B cell (primary cell): ENCODE data around the gene ETV1. TPM values are rescaled to one million over a fixed set of nuclear protein-coding genes. Genes with fewer than 3 reads are reported as not detected.

Source experiments
- ATAC-seq: fragments of 200-7000 bp; cut with Tn5 transposase; one replicate; pipeline ENCODE4 v1.10.0; 2021; ENCODE audit warnings: low read depth, mild to moderate bottlenecking, moderate number of reproducible peaks, moderate library complexity
- CTCF ChIA-PET: fragments of 350-600 bp; sonication (Branson Sonifier 250); formaldehyde crosslinking; loops from one replicate; lab custom pipeline; 2021; ENCODE audit warnings: antibody characterized with exemption, inconsistent platforms; lab: Charles Lee
- POLR2A ChIA-PET: fragments of 350-600 bp; sonication (Branson Sonifier 250); formaldehyde crosslinking; loops from one replicate; lab custom pipeline; 2021; ENCODE audit warnings: antibody characterized with exemption; lab: Charles Lee
- DNase-seq: peaks from one replicate; pipeline ENCODE4 v3.0.0; 2013
- H2AFZ ChIP-seq: 2 replicates; pipeline ENCODE4 v1.6.1; 2012; ENCODE audit warnings: mild to moderate bottlenecking, low read depth, low read length; ENCODE audit not compliant: insufficient read depth, poor library complexity, severe bottlenecking
- H3K27ac ChIP-seq, 2 donors: 1 replicate in 1 of 2; 2 replicates in 1 of 2; pipeline ENCODE4 v1.5.1; 2012 to 2013; ENCODE audit warnings: low read length in 2 of 2, mild to moderate bottlenecking in 2 of 2, moderate library complexity in 1 of 2
- H3K27me3 ChIP-seq, 4 experiments: fragments of 200-600 bp in 1 of 4; sonication (generic) in 1 of 4; replicated peaks in 1 of 4; 1 replicate in 2 of 4; 2 replicates in 2 of 4; pipeline versions ENCODE4 v1.6.1 to v1.7.0; 2013 to 2016; ENCODE audit warnings: low read length in 3 of 4, mild to moderate bottlenecking in 2 of 4, mixed read lengths in 1 of 4, moderate library complexity in 1 of 4; ENCODE audit not compliant: insufficient read depth in 4 of 4, control insufficient read depth in 3 of 4; ENCODE audit errors: control extremely low read depth in 1 of 4
- H3K36me3 ChIP-seq, 2 experiments: replicated peaks in 1 of 2; 1 replicate in 1 of 2; 2 replicates in 1 of 2; pipeline versions ENCODE4 v1.6.1 to v1.7.1; 2013; ENCODE audit warnings: low read length in 1 of 2; ENCODE audit not compliant: insufficient read depth in 2 of 2, control insufficient read depth in 1 of 2; ENCODE audit errors: control extremely low read depth in 1 of 2, extremely low read depth in 1 of 2
- H3K4me1 ChIP-seq, 2 donors: fragments of 200-600 bp in 1 of 2; sonication (generic) in 1 of 2; 1 replicate in 1 of 2; 2 replicates in 1 of 2; pipeline versions ENCODE4 v1.5.1 to v1.6.1; 2013 to 2017; ENCODE audit warnings: low read length in 2 of 2; ENCODE audit not compliant: control insufficient read depth in 2 of 2, insufficient read depth in 2 of 2
- H3K4me2 ChIP-seq: replicated peaks from 2 replicates; pipeline ENCODE3; 2012; ENCODE audit warnings: mild to moderate bottlenecking, low read depth, low read length; ENCODE audit not compliant: poor library complexity, severe bottlenecking
- H3K4me3 ChIP-seq, 5 experiments: fragments of 200-600 bp in 1 of 5; sonication (generic) in 1 of 5; 1 replicate in 3 of 5; 2 replicates in 2 of 5; pipeline versions ENCODE4 v1.5.1 to v1.7.0; 2011 to 2016; ENCODE audit warnings: low read length in 4 of 5, mild to moderate bottlenecking in 4 of 5, low read depth in 2 of 5, control low read depth in 1 of 5, moderate library complexity in 1 of 5; ENCODE audit not compliant: insufficient read depth in 1 of 5; ENCODE audit errors: control extremely low read depth in 1 of 5, extremely low read depth in 1 of 5
- H3K79me2 ChIP-seq: fragments of 200-600 bp; sonication (generic); one replicate; pipeline ENCODE4 v1.6.0; 2016; ENCODE audit warnings: low read length; ENCODE audit not compliant: control insufficient read depth, insufficient read depth
- H3K9ac ChIP-seq: fragments of 200-600 bp; sonication (generic); 2 replicates; pipeline ENCODE4 v1.6.1; 2017; ENCODE audit warnings: mild to moderate bottlenecking, low read length, moderate library complexity
- H3K9me3 ChIP-seq, 3 donors: one replicate each; pipeline versions ENCODE4 v1.6.1 to v1.7.1; 2013; ENCODE audit warnings: low read length in 2 of 3; ENCODE audit not compliant: control insufficient read depth in 2 of 3, insufficient read depth in 1 of 3; ENCODE audit errors: control extremely low read depth in 1 of 3
- H4K20me1 ChIP-seq: 2 replicates; pipeline ENCODE4 v1.6.0; 2012; ENCODE audit warnings: mild to moderate bottlenecking, low read length; ENCODE audit not compliant: insufficient read depth, control insufficient read depth, poor library complexity, severe bottlenecking
- H3K27ac Mint-ChIP-seq: one replicate; pipeline ENCODE4 v1.8.0; 2021; ENCODE audit warnings: mixed read lengths
- H3K27me3 Mint-ChIP-seq: one replicate; pipeline ENCODE4 v1.8.0; 2021; ENCODE audit warnings: mixed read lengths
- H3K4me1 Mint-ChIP-seq: one replicate; pipeline ENCODE4 v1.8.0; 2021; ENCODE audit warnings: mixed read lengths
- H3K4me3 Mint-ChIP-seq: one replicate; pipeline ENCODE4 v1.8.0; 2021; ENCODE audit warnings: mixed read lengths
- H3K9me3 Mint-ChIP-seq: one replicate; pipeline ENCODE4 v1.8.0; 2022; ENCODE audit warnings: mixed read lengths; ENCODE audit not compliant: insufficient read depth
- EZH2 ChIP-seq: IDR thresholded peaks from 2 replicates; pipeline ENCODE4 v1.6.1; 2012; ENCODE audit warnings: borderline replicate concordance, low read depth, mild to moderate bottlenecking, moderate library complexity, low read length; ENCODE audit not compliant: insufficient read depth, poor library complexity, severe bottlenecking
- WGBS: methylation state at CpG from one replicate; pipeline ENCODE4 v1.1.5; 2013; ENCODE audit warnings: missing lambda C conversion rate; ENCODE audit not compliant: insufficient coverage; 5-methylcytosine and 5-hydroxymethylcytosine counted together
- intact Hi-C: fragments of 100-400 bp; cut with micrococcal nuclease; formaldehyde crosslinking; loops from one replicate; pipeline ENCODE4 v1.10.0; 2022
- polyA plus RNA-seq: library from polyadenylated mRNA; depleted of rRNA; stranded (reverse); fragments of >200 nt; gene quantifications from 2 replicates; pipeline ENCODE4 v1.2.3, GENCODE V29; 2012
- total RNA-seq, 2 donors: library from RNA; stranded (reverse); fragments of 120-200 nt in 1 of 2; gene quantifications; 1 replicate in 1 of 2; 2 replicates in 1 of 2; pipeline versions ENCODE4 v1.2.3 to v1.2.4, GENCODE V29; 2013 to 2022
- TF ChIP-seq, protein P1 (sequence below): fragments of 200-600 bp; IDR thresholded peaks from one replicate; pipeline ENCODE4 v1.8.0; 2022; ENCODE audit warnings: antibody characterized with exemption, mild to moderate bottlenecking

ETV1 gene
- total and polyA plus RNA-seq, 2 donors (not counting 1 experiment from before 2014, with no cell fraction given) = not detected

DNA sequence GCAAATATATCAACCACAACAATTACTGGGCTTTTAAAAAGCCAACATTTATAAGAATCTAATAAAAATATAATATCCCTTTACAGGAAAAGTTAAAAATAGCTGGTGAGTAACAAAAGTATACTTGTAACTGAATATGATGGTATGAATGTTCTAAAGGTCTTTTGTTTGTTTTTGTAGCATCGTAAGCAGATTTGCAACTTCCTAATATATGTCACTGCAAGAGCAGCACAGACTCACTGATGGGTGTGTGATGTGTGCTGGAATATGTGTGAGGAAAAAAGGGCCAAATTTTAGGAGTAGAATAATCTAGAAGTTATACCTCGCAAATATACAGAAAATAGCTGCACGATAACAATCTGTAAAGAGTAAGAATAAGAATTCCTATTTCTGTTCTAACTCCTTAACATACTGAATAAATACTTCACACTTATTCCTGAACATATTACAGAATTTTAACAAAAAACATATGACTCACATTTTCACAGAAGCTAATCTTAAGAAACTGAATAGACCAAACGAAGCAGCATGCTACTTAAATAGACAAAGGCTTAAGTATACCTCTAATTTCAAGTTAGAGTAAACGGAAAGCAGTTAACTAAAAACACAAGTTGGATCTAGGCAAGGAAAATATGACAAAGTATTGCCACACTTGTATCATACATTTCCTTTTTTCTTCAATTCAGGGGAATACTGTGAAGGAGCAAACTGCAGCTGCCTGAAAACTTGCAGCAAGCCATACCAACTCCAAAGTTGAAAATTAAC, 9.6 kb downstream of the ETV1 start:
- WGBS = no CpG with 5 or more reads among the region's 5 CpGs

DNA sequence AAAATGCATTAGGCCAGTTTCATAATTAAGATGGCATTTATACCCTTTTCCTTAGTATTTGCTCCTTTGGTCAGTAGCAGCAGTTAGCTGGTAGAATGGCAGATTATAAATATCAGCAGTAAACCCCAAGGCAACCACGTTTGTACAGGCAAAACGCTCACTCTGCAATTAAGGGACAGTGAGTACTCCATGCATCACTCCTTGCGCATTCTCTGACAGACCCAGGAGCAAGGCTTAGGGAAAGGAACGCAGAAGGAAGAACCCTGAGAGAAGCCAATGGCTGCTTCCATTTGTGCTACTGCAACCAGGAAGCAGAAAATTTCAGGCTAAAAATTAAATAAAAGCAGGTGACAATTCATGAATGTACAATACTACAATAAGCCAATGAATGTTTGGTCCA, 12.9 kb downstream of the ETV1 start:
- intact Hi-C loops = no loop called here
- H3K27me3 Mint-ChIP-seq = no peaks in the 10 kb centered on the region

More for the DNA sequence above, 9.6 kb downstream of the ETV1 start:
- Histone ChIP-seq H3K36me3 (no peaks in the 10 kb centered on the region), H3K79me2 (no peaks in the 10 kb centered on the region), H3K4me3 (no peak overlapping the region), H3K9ac (no peak overlapping the region), H3K4me1 (no peaks in the 10 kb centered on the region), H3K27ac (no peak overlapping the region), H3K4me2 (no peak overlapping the region), H3K9me3 (no peaks in the 10 kb centered on the region), H2AFZ (no peak overlapping the region), H4K20me1 (no peaks in the 10 kb centered on the region), H3K27me3 (no peaks in the 10 kb centered on the region)
- DNase-seq (no peak), ATAC-seq (no peak)
- Mint-ChIP-seq H3K27me3 (no peaks in the 10 kb centered on the region), H3K4me1 (no peaks in the 10 kb centered on the region), H3K27ac (no peak overlapping the region), H3K9me3 (no peaks in the 10 kb centered on the region), H3K4me3 (no peak overlapping the region)
- TF ChIP-seq, protein P1, sequence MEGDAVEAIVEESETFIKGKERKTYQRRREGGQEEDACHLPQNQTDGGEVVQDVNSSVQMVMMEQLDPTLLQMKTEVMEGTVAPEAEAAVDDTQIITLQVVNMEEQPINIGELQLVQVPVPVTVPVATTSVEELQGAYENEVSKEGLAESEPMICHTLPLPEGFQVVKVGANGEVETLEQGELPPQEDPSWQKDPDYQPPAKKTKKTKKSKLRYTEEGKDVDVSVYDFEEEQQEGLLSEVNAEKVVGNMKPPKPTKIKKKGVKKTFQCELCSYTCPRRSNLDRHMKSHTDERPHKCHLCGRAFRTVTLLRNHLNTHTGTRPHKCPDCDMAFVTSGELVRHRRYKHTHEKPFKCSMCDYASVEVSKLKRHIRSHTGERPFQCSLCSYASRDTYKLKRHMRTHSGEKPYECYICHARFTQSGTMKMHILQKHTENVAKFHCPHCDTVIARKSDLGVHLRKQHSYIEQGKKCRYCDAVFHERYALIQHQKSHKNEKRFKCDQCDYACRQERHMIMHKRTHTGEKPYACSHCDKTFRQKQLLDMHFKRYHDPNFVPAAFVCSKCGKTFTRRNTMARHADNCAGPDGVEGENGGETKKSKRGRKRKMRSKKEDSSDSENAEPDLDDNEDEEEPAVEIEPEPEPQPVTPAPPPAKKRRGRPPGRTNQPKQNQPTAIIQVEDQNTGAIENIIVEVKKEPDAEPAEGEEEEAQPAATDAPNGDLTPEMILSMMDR = no peak
- TF ChIP-seq EZH2 = no peak
- ChIA-PET CTCF (no interaction called here), POLR2A (no interaction called here)
- intact Hi-C loops = no loop called here

More for the DNA sequence above, 12.9 kb downstream of the ETV1 start:
- Histone ChIP-seq H2AFZ (no peak overlapping the region), H3K4me1 (no peaks in the 10 kb centered on the region), H4K20me1 (no peaks in the 10 kb centered on the region), H3K27ac (no peak overlapping the region), H3K9ac (no peak overlapping the region), H3K4me2 (no peak overlapping the region), H3K79me2 (no peaks in the 10 kb centered on the region), H3K36me3 (no peaks in the 10 kb centered on the region), H3K9me3 (no peaks in the 10 kb centered on the region), H3K27me3 (no peaks in the 10 kb centered on the region), H3K4me3 (no peak overlapping the region)
- TF ChIP-seq EZH2 = no peak
- TF ChIP-seq, protein P1 = no peak
- ChIA-PET POLR2A (no interaction called here), CTCF (no interaction called here)
- DNase-seq (no peak), ATAC-seq (no peak)
- Mint-ChIP-seq H3K9me3 (peaks cover 3% of the 10 kb centered on the region), H3K4me1 (no peaks in the 10 kb centered on the region), H3K4me3 (no peak overlapping the region), H3K27ac (no peak overlapping the region)
- 88% methylated on average over 3 of the region's 4 CpGs for WGBS
